ENCODE measurements around the gene CHMP1B.

DNA sequence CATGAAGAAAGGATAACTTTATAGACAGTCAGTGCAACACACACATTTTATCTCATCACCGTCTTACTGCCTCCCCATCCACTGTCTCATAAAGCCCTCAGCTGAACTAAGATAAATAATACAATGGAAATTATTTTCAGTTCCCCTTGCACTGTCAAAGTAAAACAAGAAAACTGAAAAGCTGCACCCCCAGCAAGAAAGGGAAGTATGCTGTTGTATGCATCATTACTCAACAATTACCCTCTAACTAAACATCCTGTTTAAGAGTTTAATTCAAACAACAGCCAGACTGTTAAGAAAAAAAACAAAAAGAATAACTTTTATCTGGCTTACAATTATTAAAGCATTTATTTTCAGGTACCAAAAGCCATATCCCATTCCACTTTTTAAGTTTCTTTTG lies 31.9 kb downstream of the CHMP1B start:
- TF ChIP-seq FOXM1 (IDR thresholded peaks at IDR 0.05; ENCODE audit: borderline replicate concordance): no peak
- no peak for TF ChIP-seq SP1 (IDR thresholded peaks at IDR 0.05)
- no peak for TF ChIP-seq ZNF384 (IDR thresholded peaks at IDR 0.05)
- TF ChIP-seq, protein P1, sequence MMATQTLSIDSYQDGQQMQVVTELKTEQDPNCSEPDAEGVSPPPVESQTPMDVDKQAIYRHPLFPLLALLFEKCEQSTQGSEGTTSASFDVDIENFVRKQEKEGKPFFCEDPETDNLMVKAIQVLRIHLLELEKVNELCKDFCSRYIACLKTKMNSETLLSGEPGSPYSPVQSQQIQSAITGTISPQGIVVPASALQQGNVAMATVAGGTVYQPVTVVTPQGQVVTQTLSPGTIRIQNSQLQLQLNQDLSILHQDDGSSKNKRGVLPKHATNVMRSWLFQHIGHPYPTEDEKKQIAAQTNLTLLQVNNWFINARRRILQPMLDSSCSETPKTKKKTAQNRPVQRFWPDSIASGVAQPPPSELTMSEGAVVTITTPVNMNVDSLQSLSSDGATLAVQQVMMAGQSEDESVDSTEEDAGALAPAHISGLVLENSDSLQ (IDR thresholded peaks at IDR 0.05): no peak
- no peak for TF ChIP-seq BHLHE40 (IDR thresholded peaks at IDR 0.05; ENCODE audit: borderline replicate concordance)
- no peak for TF ChIP-seq FOXA1 (IDR thresholded peaks at IDR 0.05)
- TF ChIP-seq FOXK2 (IDR thresholded peaks at IDR 0.05): no peak
- TF ChIP-seq LEF1 (IDR thresholded peaks at IDR 0.05; ENCODE audit: borderline replicate concordance): no peak
- TF ChIP-seq TARDBP (IDR thresholded peaks at IDR 0.05): no peak

All from HEK293T (cell line).